RWPE2 (cell line): ENCODE results near the gene PSTPIP1.

Source experiments
- ATAC-seq: fragments of 200-7000 bp; cut with Tn5 transposase; 3 replicates; pipeline ENCODE4 v1.9.1; 2021; ENCODE audit warnings: low read depth
- DNase-seq: peaks from one replicate; pipeline ENCODE4 v3.0.0-alpha.2; 2020; ENCODE audit warnings: low spot score
- H3K27ac ChIP-seq: fragments of 450-650 bp; 2 replicates; pipeline ENCODE4 v1.5.1; 2017; ENCODE audit warnings: mild to moderate bottlenecking; ENCODE audit not compliant: poor library complexity, severe bottlenecking
- H3K27me3 ChIP-seq: fragments of 250-450 bp; sonication (Bioruptor Pico); 2 replicates; pipeline ENCODE4 v1.5.1; 2021; ENCODE audit warnings: mild to moderate bottlenecking, moderate library complexity; ENCODE audit not compliant: insufficient read depth, poor library complexity, severe bottlenecking
- H3K36me3 ChIP-seq: fragments of 250-450 bp; sonication (Bioruptor Pico); 2 replicates; pipeline ENCODE4 v1.5.1; 2020; ENCODE audit warnings: low read depth, mild to moderate bottlenecking, moderate library complexity
- H3K4me1 ChIP-seq: fragments of 250-450 bp; sonication (Bioruptor Pico); 2 replicates; pipeline ENCODE4 v1.5.1; 2021; ENCODE audit warnings: mild to moderate bottlenecking, moderate library complexity; ENCODE audit not compliant: insufficient read depth, poor library complexity, severe bottlenecking
- H3K4me3 ChIP-seq: fragments of 250-450 bp; sonication (Bioruptor Pico); 2 replicates; pipeline ENCODE4 v1.5.1; 2021; ENCODE audit warnings: mild to moderate bottlenecking, moderate library complexity; ENCODE audit not compliant: severe bottlenecking
- H3K9me3 ChIP-seq: fragments of 250-450 bp; sonication (Bioruptor Pico); 2 replicates; pipeline ENCODE4 v1.5.1; 2021; ENCODE audit warnings: mild to moderate bottlenecking, moderate library complexity; ENCODE audit not compliant: severe bottlenecking
- CTCF ChIP-seq: fragments of 450-650 bp; IDR thresholded peaks from one replicate; pipeline ENCODE4 v1.5.1; 2017; ENCODE audit warnings: mild to moderate bottlenecking, moderate library complexity; ENCODE audit not compliant: poor library complexity, severe bottlenecking

The PSTPIP1 gene

GRCh38 chr15:77045985-77046384 is 51.1 kb downstream of the PSTPIP1 start:
- H3K36me3 ChIP-seq = peaks cover 32% of the 10 kb centered on the region
- TF ChIP-seq CTCF = no peak

GRCh38 chr15:77046704-77047412 is 51.9 kb downstream of the PSTPIP1 start:
- no peak for TF ChIP-seq CTCF
- H3K27ac ChIP-seq = no peak overlapping the region
- no peaks in the 10 kb centered on the region for H3K9me3 ChIP-seq
- no peak for DNase-seq
- H3K4me3 ChIP-seq = no peak overlapping the region
- no peaks in the 10 kb centered on the region for H3K4me1 ChIP-seq
- peaks cover 34% of the 10 kb centered on the region for H3K36me3 ChIP-seq
- H3K27me3 ChIP-seq = no peaks in the 10 kb centered on the region
- ATAC-seq = no peak

More at GRCh38 chr15:77045985-77046384, 51.1 kb downstream of the PSTPIP1 start:
- DNase-seq (no peak), ATAC-seq (no peak)
- Histone ChIP-seq H3K27me3 (no peaks in the 10 kb centered on the region), H3K27ac (no peak overlapping the region), H3K4me1 (no peaks in the 10 kb centered on the region), H3K9me3 (no peaks in the 10 kb centered on the region), H3K4me3 (no peak overlapping the region)

DNA sequence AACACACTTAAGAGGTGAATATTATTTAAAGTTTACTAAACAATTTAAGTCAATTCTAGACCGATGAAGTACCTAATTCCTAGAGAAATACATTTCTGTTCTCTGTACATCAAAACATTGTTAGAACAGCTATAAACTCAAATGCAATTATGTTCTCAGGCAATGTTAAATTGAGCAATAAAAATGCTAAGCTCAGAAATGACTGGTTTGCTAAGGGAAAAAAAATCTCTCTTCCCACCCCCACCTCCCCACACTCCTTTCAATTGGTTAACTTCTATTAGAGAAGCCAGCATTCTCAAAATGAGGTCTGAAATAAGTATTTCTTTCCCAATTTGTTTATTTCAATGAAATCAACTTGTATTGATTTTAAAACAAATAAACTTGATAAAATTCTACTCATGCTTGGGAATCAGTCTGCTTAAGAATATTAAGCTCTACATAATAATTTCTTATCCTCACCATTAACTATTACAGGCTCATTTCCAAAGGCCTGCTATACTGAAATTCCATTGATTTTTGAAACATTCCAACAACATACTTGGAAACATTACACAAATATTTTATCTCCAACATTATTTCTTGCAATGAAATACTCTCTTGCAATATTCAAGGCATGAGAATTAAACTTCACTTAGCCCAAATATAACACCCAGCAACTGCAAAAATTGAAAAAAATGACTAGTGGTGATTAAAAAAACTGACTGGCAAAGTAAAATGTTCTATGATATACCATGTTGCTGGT is 53.4 kb downstream of the PSTPIP1 start:
- Histone ChIP-seq H3K4me3 (no peak overlapping the region), H3K27ac (no peak overlapping the region), H3K36me3 (peaks cover 46% of the 10 kb centered on the region), H3K4me1 (no peaks in the 10 kb centered on the region), H3K9me3 (no peaks in the 10 kb centered on the region), H3K27me3 (no peaks in the 10 kb centered on the region)
- no peak for DNase-seq
- TF ChIP-seq CTCF = no peak
- ATAC-seq = no peak

DNA sequence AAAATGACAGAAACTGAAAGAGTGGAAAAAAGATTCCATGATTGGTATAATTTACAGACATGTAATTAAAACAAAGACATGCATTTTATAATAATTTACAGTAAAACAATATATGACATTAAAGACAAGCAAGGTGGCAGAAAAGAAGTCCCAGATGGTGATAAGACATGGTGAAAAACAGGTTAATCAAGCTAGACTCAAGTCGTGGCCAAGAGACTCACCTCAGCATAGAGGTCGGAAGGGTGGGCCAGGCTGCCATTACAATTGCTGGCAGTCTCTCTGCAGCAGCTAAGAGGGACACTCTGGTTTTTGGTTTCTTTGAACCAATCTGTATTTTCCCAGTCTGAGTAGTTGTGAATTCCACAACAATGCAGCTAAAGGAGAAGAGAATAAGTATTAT is 57.6 kb downstream of the PSTPIP1 start:
- no peak for DNase-seq
- H3K9me3 ChIP-seq = no peaks in the 10 kb centered on the region
- peaks cover 7% of the 10 kb centered on the region for H3K4me1 ChIP-seq
- no peak overlapping the region for H3K27ac ChIP-seq
- no peaks in the 10 kb centered on the region for H3K27me3 ChIP-seq
- H3K4me3 ChIP-seq = no peak overlapping the region
- TF ChIP-seq CTCF = no peak
- ATAC-seq = no peak
- H3K36me3 ChIP-seq = peaks cover 57% of the 10 kb centered on the region

DNA sequence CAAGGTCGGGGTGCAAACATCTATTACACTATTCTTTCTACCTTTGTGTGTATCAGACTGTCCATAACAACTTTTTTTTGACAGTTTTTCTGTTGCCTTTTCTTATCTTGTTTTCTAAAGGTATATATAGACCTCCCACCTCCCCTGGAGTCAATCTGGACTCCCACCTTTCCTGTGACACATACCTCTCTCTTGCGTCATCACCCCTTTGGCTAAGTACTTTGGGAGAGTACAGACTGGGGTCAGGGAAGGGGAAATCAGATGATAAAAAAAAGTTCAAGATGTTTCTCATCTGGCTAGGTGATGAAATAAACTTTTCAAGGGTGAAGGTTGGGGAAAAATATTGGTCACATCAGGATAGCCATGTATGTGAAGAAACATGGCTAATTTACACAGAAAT is 58.8 kb downstream of the PSTPIP1 start:
- Histone ChIP-seq H3K27ac (no peak overlapping the region), H3K27me3 (no peaks in the 10 kb centered on the region), H3K36me3 (peaks cover 48% of the 10 kb centered on the region), H3K4me3 (no peak overlapping the region), H3K4me1 (peaks cover 17% of the 10 kb centered on the region), H3K9me3 (no peaks in the 10 kb centered on the region)
- ATAC-seq = peak; percentile 41; the same call in 1 of the 3 replicates
- TF ChIP-seq CTCF = no peak
- no peak for DNase-seq
